22Rv1 (cell line): Measurements from ENCODE around the gene KDM4B.

ENCODE experiments used
- H3K27ac ChIP-seq: fragments of 450-650 bp; 2 replicates; pipeline ENCODE4 v1.5.1; 2017
- CTCF ChIP-seq: fragments of 450-650 bp; IDR thresholded peaks from 2 replicates; pipeline ENCODE4 v1.5.1; 2017; ENCODE audit warnings: mild to moderate bottlenecking
- ZFX ChIP-seq: fragments of 450-650 bp; IDR thresholded peaks from 2 replicates; pipeline ENCODE4 v1.6.1; 2017; ENCODE audit warnings: antibody characterized with exemption, borderline replicate concordance

KDM4B gene

GRCh38 chr19:5112681-5113575, 144.0 kb downstream of the KDM4B start:
- H3K27ac ChIP-seq: no peak overlapping the region
- TF ChIP-seq CTCF: no peak
- TF ChIP-seq ZFX: no peak

- H3K27ac ChIP-seq: no peak overlapping the region
- TF ChIP-seq CTCF: no peak
- no peak for TF ChIP-seq ZFX
Measured at GRCh38 chr19:5113633-5114586, 145.0 kb downstream of the KDM4B start.

GRCh38 chr19:5114727-5115126, 145.8 kb downstream of the KDM4B start:
- H3K27ac ChIP-seq: no peak overlapping the region
- no peak for TF ChIP-seq CTCF

- no peak for TF ChIP-seq CTCF
- no peak for TF ChIP-seq ZFX
- H3K27ac ChIP-seq: no peak overlapping the region
Measured at GRCh38 chr19:5115351-5115750, 146.4 kb downstream of the KDM4B start.

- TF ChIP-seq CTCF: no peak
- TF ChIP-seq ZFX: no peak
- no peak overlapping the region for H3K27ac ChIP-seq
Measured at GRCh38 chr19:5115771-5116202, 146.9 kb downstream of the KDM4B start.

GRCh38 chr19:5116292-5116691, 147.4 kb downstream of the KDM4B start:
- TF ChIP-seq ZFX: no peak
- no peak for TF ChIP-seq CTCF
- no peak overlapping the region for H3K27ac ChIP-seq
